ENCODE measurements around the gene CYP27C1. TPM values are rescaled to one million over a fixed set of nuclear protein-coding genes. Genes with fewer than 3 reads are reported as not detected.

Gene CYP27C1
- total and polyA plus RNA-seq, 7 donors: 0.27 to 0.83 (median 0.58) TPM; not detected in 1

GRCh38 chr2:127195140-127196074 lies 24.7 kb downstream of the CYP27C1 start:
- H3K4me3 ChIP-seq: no peak overlapping the region
- H3K9me3 ChIP-seq: no peaks in the 10 kb centered on the region
- peaks cover 0 to 13% (median 9%) of the 10 kb centered on the region in 4 donors for H3K4me1 ChIP-seq
- DNase-seq: peak; percentile 51
- 83 to 91% methylated on average over 18 of the region's 18 CpGs for WGBS, 2 donors
- TF ChIP-seq EP300 (IDR thresholded peaks at IDR 0.05) (no peak), POLR2AphosphoS5 (IDR thresholded peaks at IDR 0.05) (no peak), CTCF (IDR thresholded peaks at IDR 0.05) (no peak), POLR2A (IDR thresholded peaks at IDR 0.05) (no peak)
- no peaks in the 10 kb centered on the region for H3K27me3 ChIP-seq
- intact Hi-C loops (cut with DNase I): loop anchor here (10.0 kb wide), 1 partner anchor 289 kb away; no protein-coding TSS in a partner anchor
- H3K36me3 ChIP-seq: no peaks in the 10 kb centered on the region
- H3K27ac ChIP-seq: no peak overlapping the region

GRCh38 chr2:127194447-127194846 lies 25.7 kb downstream of the CYP27C1 start:
- peaks cover 0 to 13% (median 9%) of the 10 kb centered on the region in 4 donors for H3K4me1 ChIP-seq
- no peaks in the 10 kb centered on the region for H3K36me3 ChIP-seq
- TF ChIP-seq POLR2AphosphoS5 (IDR thresholded peaks at IDR 0.05) (no peak), CTCF (IDR thresholded peaks at IDR 0.05) (no peak), POLR2A (IDR thresholded peaks at IDR 0.05) (no peak), EP300 (IDR thresholded peaks at IDR 0.05) (no peak)
- peak overlapping the region in 2 of 4 donors; percentile 23 to 56 for H3K27ac ChIP-seq
- 76 to 81% methylated on average over 6 of the region's 6 CpGs for WGBS, 2 donors
- intact Hi-C loops (cut with DNase I): loop anchor here (10.0 kb wide), 1 partner anchor 290 kb away; no protein-coding TSS in a partner anchor
- no peaks in the 10 kb centered on the region for H3K27me3 ChIP-seq
- peak; percentile 14 for DNase-seq
- H3K9me3 ChIP-seq: no peaks in the 10 kb centered on the region
- no peak overlapping the region for H3K4me3 ChIP-seq

- DNase-seq: no peak
- Histone ChIP-seq H3K27ac (peak overlapping the region in 2 of 4 donors; percentile 23 to 56), H3K27me3 (no peaks in the 10 kb centered on the region), H3K9me3 (no peaks in the 10 kb centered on the region), H3K36me3 (no peaks in the 10 kb centered on the region), H3K4me3 (no peak overlapping the region), H3K4me1 (peaks cover 0 to 13% (median 9%) of the 10 kb centered on the region in 4 donors)
- intact Hi-C loops (cut with DNase I): loop anchor here (10.0 kb wide), 1 partner anchor 291 kb away; no protein-coding TSS in a partner anchor
- 69 to 73% methylated on average over 5 of the region's 5 CpGs for WGBS, 2 donors
- no peak for TF ChIP-seq EP300 (IDR thresholded peaks at IDR 0.05)
- TF ChIP-seq POLR2AphosphoS5 (IDR thresholded peaks at IDR 0.05): no peak
- no peak for TF ChIP-seq CTCF (IDR thresholded peaks at IDR 0.05)
- no peak for TF ChIP-seq POLR2A (IDR thresholded peaks at IDR 0.05)
Measured at GRCh38 chr2:127193967-127194280, 26.2 kb downstream of the CYP27C1 start.

- H3K4me1 ChIP-seq: peaks cover 0 to 13% (median 9%) of the 10 kb centered on the region in 4 donors
- no peak for TF ChIP-seq EP300 (IDR thresholded peaks at IDR 0.05)
- no peak for TF ChIP-seq CTCF (IDR thresholded peaks at IDR 0.05)
- no peak for TF ChIP-seq POLR2A (IDR thresholded peaks at IDR 0.05)
- TF ChIP-seq POLR2AphosphoS5 (IDR thresholded peaks at IDR 0.05): no peak
- H3K4me3 ChIP-seq: no peak overlapping the region
- intact Hi-C loops (cut with DNase I): loop anchor here (10.0 kb wide), 1 partner anchor 291 kb away; no protein-coding TSS in a partner anchor
- H3K9me3 ChIP-seq: no peaks in the 10 kb centered on the region
- H3K36me3 ChIP-seq: no peaks in the 10 kb centered on the region
- H3K27me3 ChIP-seq: no peaks in the 10 kb centered on the region
- DNase-seq: peak; percentile 67
- peak overlapping the region in 2 of 4 donors; percentile 23 to 56 for H3K27ac ChIP-seq
- WGBS, 2 donors: 61 to 78% methylated on average over 26 of the region's 26 CpGs
Measured at GRCh38 chr2:127193164-127193966, 26.7 kb downstream of the CYP27C1 start.
